T-helper 1 cell treated with Interleukin-12 subunit alpha and Interleukin-12 subunit beta and Interleukin-4 antibody, amounts not matched to agents 30 ng/mL and 1 ng/mL, for 36 hours (primary cell): ENCODE data around the gene CD46. TPM values are rescaled to one million over a fixed set of nuclear protein-coding genes. Genes with fewer than 3 reads are reported as not detected.

ENCODE experiments used
- intact Hi-C: fragments of 100-400 bp; cut with micrococcal nuclease; formaldehyde crosslinking; loops from one replicate; pipeline ENCODE4 v1.15.1; 2024
- total RNA-seq: library from RNA; stranded (reverse); gene quantifications from 2 replicates; pipeline ENCODE4 v1.2.3, GENCODE V29; 2022

CD46 gene
- total RNA-seq, 1 donor from 2014 or later = 114 TPM

GRCh38 chr1:207812778-207813511, 61.1 kb downstream of the CD46 start:
- intact Hi-C loops = no loop called here

- intact Hi-C loops = no loop called here
Measured at GRCh38 chr1:207813512-207813881, 61.6 kb downstream of the CD46 start.

- intact Hi-C loops = no loop called here
Measured at GRCh38 chr1:207813946-207814345, 62.1 kb downstream of the CD46 start.

- intact Hi-C loops = no loop called here
Measured at GRCh38 chr1:207814469-207814868, 62.6 kb downstream of the CD46 start.

GRCh38 chr1:207815466-207815865, 63.6 kb downstream of the CD46 start:
- intact Hi-C loops = no loop called here

GRCh38 chr1:207815913-207816291, 64.0 kb downstream of the CD46 start:
- intact Hi-C loops = loop anchor here (1.0 kb wide), 1 partner anchor 8 kb away; no protein-coding TSS in a partner anchor

GRCh38 chr1:207817166-207817565, 65.3 kb downstream of the CD46 start:
- intact Hi-C loops = no loop called here

GRCh38 chr1:207817778-207818751, 66.2 kb downstream of the CD46 start:
- intact Hi-C loops = no loop called here

- intact Hi-C loops = no loop called here
Measured at GRCh38 chr1:207818971-207819451, 67.2 kb downstream of the CD46 start.

GRCh38 chr1:207820568-207821463, 69.0 kb downstream of the CD46 start:
- intact Hi-C loops = loop anchor here (10.0 kb wide), 1 partner anchor 1136 kb away; the partner anchor contains the start of gene MAPKAPK2

GRCh38 chr1:207821464-207822045, 69.7 kb downstream of the CD46 start:
- intact Hi-C loops = loop anchor here (10.0 kb wide), 1 partner anchor 1137 kb away; the partner anchor contains the start of gene MAPKAPK2

GRCh38 chr1:207822124-207822601, 70.3 kb downstream of the CD46 start:
- intact Hi-C loops = loop anchor here (10.0 kb wide), 1 partner anchor 1137 kb away; the partner anchor contains the start of gene MAPKAPK2

GRCh38 chr1:207822602-207823451, 71.0 kb downstream of the CD46 start:
- intact Hi-C loops = loop anchor here (10.0 kb wide), 1 partner anchor 1138 kb away; the partner anchor contains the start of gene MAPKAPK2

- intact Hi-C loops = loop anchor here (10.0 kb wide), 1 partner anchor 1139 kb away; the partner anchor contains the start of gene MAPKAPK2
Measured at GRCh38 chr1:207823531-207823879, 71.7 kb downstream of the CD46 start.

GRCh38 chr1:207823880-207824566, 72.2 kb downstream of the CD46 start:
- intact Hi-C loops = loop anchor here (1.0 to 10.0 kb wide), 5 partner anchors 8 to 1139 kb away; partner anchors contain the start of genes CD55 and MAPKAPK2

GRCh38 chr1:207824691-207825408, 73.0 kb downstream of the CD46 start:
- intact Hi-C loops = loop anchor here (1.0 to 10.0 kb wide), 6 partner anchors 7 to 1140 kb away; partner anchors contain the start of genes CD55, MAPKAPK2, PFKFB2 and YOD1

GRCh38 chr1:207825409-207825695, 73.5 kb downstream of the CD46 start:
- intact Hi-C loops = loop anchor here (2.0 to 10.0 kb wide), 4 partner anchors 29 to 1141 kb away; partner anchors contain the start of genes CD55, MAPKAPK2, PFKFB2 and YOD1
